ENCODE results near the gene NDUFA11. TPM values are rescaled to one million over a fixed set of nuclear protein-coding genes. Genes with fewer than 3 reads are reported as not detected.
A peak's percentile ranks its signal among the peaks of the same experiment; 100 is the strongest.

Gene NDUFA11
- total and polyA plus RNA-seq, 2 of the 13 experiments (the other 11 are each of a cell fraction or from before 2014, with no cell fraction given) = 286 to 378 TPM

DNA sequence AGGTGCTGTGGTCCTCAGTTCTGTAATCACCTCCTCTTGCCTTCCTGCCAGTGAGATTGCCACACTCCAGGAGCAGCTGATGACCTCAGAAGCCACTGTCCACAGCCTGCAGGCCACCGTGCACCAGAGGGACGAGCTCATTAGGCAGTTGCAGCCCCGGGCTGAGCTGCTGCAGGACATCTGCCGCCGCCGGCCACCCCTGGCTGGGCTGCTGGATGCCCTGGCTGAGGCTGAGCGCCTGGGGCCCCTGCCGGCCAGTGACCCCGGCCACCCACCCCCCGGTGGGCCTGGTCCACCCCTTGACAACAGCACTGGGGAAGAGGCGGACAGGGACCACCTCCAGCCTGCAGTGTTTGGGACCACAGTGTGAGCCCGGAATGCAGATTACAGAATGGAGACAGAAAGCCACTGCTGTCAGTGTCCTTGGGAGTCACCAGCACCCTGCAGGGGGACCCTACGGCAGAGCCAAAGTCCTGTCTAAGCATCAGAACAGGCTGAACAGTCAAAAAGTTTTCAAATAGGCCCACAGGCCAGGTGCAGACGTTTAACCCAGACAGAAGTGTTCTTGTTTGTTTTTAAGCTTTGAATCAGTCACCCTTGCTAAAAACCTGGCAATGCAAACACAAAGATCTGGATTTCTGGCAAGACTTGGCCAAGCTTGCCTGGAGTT is 5.3 kb upstream of the NDUFA11 start (continued):
- TF ChIP-seq, protein P1, sequence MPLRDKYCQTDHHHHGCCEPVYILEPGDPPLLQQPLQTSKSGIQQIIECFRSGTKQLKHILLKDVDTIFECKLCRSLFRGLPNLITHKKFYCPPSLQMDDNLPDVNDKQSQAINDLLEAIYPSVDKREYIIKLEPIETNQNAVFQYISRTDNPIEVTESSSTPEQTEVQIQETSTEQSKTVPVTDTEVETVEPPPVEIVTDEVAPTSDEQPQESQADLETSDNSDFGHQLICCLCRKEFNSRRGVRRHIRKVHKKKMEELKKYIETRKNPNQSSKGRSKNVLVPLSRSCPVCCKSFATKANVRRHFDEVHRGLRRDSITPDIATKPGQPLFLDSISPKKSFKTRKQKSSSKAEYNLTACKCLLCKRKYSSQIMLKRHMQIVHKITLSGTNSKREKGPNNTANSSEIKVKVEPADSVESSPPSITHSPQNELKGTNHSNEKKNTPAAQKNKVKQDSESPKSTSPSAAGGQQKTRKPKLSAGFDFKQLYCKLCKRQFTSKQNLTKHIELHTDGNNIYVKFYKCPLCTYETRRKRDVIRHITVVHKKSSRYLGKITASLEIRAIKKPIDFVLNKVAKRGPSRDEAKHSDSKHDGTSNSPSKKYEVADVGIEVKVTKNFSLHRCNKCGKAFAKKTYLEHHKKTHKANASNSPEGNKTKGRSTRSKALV (CRISPR knock-in tag; IDR thresholded peaks at IDR 0.05) = 0 out of 2 replicates have a peak, but pooled peaks have one; percentile 34
- no peak for TF ChIP-seq TCF7 (IDR thresholded peaks at IDR 0.05; ENCODE audit: low read depth)
- 0 out of 2 replicates have a peak, but pooled peaks have one; percentile 17 for TF ChIP-seq ZNF12 (CRISPR knock-in tag; IDR thresholded peaks at IDR 0.05)
- TF ChIP-seq, protein P2, sequence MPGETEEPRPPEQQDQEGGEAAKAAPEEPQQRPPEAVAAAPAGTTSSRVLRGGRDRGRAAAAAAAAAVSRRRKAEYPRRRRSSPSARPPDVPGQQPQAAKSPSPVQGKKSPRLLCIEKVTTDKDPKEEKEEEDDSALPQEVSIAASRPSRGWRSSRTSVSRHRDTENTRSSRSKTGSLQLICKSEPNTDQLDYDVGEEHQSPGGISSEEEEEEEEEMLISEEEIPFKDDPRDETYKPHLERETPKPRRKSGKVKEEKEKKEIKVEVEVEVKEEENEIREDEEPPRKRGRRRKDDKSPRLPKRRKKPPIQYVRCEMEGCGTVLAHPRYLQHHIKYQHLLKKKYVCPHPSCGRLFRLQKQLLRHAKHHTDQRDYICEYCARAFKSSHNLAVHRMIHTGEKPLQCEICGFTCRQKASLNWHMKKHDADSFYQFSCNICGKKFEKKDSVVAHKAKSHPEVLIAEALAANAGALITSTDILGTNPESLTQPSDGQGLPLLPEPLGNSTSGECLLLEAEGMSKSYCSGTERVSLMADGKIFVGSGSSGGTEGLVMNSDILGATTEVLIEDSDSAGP (CRISPR knock-in tag; IDR thresholded peaks at IDR 0.05; ENCODE audit: borderline replicate concordance) = peak; percentile 71
- TF ChIP-seq SP4 (CRISPR knock-in tag; IDR thresholded peaks at IDR 0.05) = no peak
- TF ChIP-seq ZMYM3 (CRISPR knock-in tag; IDR thresholded peaks at IDR 0.05) = peak; percentile 67; the same call in 1 of the 2 replicates
- no peak for TF ChIP-seq FOXC1 (CRISPR knock-in tag; IDR thresholded peaks at IDR 0.05; ENCODE audit: borderline replicate concordance)
- TF ChIP-seq ZNF253 (CRISPR knock-in tag; IDR thresholded peaks at IDR 0.05; ENCODE audit: borderline replicate concordance) = no peak
- 0 out of 2 replicates have a peak, but pooled peaks have one; percentile 25 for TF ChIP-seq POLR2AphosphoS5 (IDR thresholded peaks at IDR 0.05; ENCODE audit: low read depth, low read length)
- peak; percentile 86 for TF ChIP-seq ZNF772 (CRISPR knock-in tag; IDR thresholded peaks at IDR 0.05)
- no peak for TF ChIP-seq FOXK2 (IDR thresholded peaks at IDR 0.05)
- no peak for TF ChIP-seq RBAK (CRISPR knock-in tag; IDR thresholded peaks at IDR 0.05)
- TF ChIP-seq DPF2 (CRISPR knock-in tag; IDR thresholded peaks at IDR 0.05; ENCODE audit: borderline replicate concordance, low read depth) = no peak
- TF ChIP-seq ETV6 (CRISPR knock-in tag; conservative IDR thresholded peaks at IDR 0.05) = no peak
- peak; percentile 71; the same call in 1 of the 2 replicates for TF ChIP-seq KDM5B (CRISPR knock-in tag; IDR thresholded peaks at IDR 0.05; ENCODE audit: borderline replicate concordance)
- no peak for TF ChIP-seq MYNN (CRISPR knock-in tag; IDR thresholded peaks at IDR 0.05; ENCODE audit: low read depth)
- no peak for TF ChIP-seq DNMT3B (CRISPR knock-in tag; conservative IDR thresholded peaks at IDR 0.05)
- TF ChIP-seq SOX13 (IDR thresholded peaks at IDR 0.05) = no peak
- peak in 1 of 2 experiments; percentile 45; a peak in 1 of 4 replicates for TF ChIP-seq SOX13 (CRISPR knock-in tag; conservative IDR thresholded peaks at IDR 0.05 in 1 of 2, IDR thresholded peaks at IDR 0.05 in 1 of 2)
- no peak for TF ChIP-seq ZNF282 (IDR thresholded peaks at IDR 0.05; ENCODE audit: partially characterized antibody)
- no peak for TF ChIP-seq SUZ12 (IDR thresholded peaks at IDR 0.05; ENCODE audit: low read depth, low read length)
- no peak for TF ChIP-seq ZNF644 (CRISPR knock-in tag; IDR thresholded peaks at IDR 0.05; ENCODE audit: low read depth)
- no peak for TF ChIP-seq SMARCE1 (IDR thresholded peaks at IDR 0.05; ENCODE audit: borderline replicate concordance)
- no peak for TF ChIP-seq ZNF878 (CRISPR knock-in tag; IDR thresholded peaks at IDR 0.05)
- TF ChIP-seq ZNF674 (CRISPR knock-in tag; IDR thresholded peaks at IDR 0.05; ENCODE audit: low read depth) = no peak
- TF ChIP-seq ZNF598 (CRISPR knock-in tag; IDR thresholded peaks at IDR 0.05; ENCODE audit: borderline replicate concordance) = peak; percentile 34; the same call in 1 of the 2 replicates
- TF ChIP-seq HNRNPL (IDR thresholded peaks at IDR 0.05; ENCODE audit: low read depth, low read length) = no peak
- no peak for TF ChIP-seq DR1 (CRISPR knock-in tag; IDR thresholded peaks at IDR 0.05)
